ENCODE data around the gene ANTXR1.

ANTXR1 gene

DNA sequence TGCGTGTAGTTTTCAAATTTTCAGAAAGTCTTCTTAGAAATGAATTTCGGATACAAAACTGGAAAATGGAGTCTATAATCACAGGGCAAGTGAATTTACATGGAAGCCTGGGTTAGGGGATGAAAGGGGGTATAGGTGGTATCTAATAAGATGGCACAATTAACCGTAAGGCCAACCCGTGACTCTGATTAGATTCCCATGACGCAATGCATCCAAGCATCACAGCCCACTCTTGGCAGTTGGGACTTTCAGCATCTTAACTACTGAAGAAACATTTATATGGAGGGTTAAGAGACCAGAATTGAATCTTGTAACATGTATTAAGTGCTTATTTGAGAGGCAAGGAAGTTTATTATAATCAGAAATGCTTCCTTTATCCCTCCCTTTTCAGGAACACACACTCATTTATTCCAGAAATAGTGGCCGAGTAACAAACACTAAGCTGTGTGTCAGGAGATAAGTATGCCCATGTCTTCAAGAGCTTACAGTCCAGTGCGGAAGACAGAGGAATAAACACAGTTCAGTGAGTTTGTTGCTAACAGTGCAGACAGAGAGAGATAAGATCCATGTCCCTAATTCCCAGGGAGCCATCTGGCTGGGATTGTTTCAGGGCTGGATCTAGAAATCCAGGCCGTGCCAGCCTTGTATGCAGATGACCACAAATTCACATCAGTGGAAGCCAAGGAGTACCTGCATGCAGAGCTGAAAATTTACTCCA lies 151.2 kb downstream of the ANTXR1 start:
- Histone ChIP-seq H3K4me3 (ENCODE audit: low read depth, low read length) (no peak overlapping the region), H3K4me1 (ENCODE audit: control insufficient read depth, insufficient read depth, low read length) (peaks cover 17% of the 10 kb centered on the region), H3K36me3 (ENCODE audit: control insufficient read depth, insufficient read depth, low read length) (no peaks in the 10 kb centered on the region), H3K27me3 (ENCODE audit: control insufficient read depth, insufficient read depth, low read length) (no peaks in the 10 kb centered on the region), H3K9me3 (ENCODE audit: control insufficient read depth, insufficient read depth, low read length) (no peaks in the 10 kb centered on the region), H3K9ac (ENCODE audit: low read depth, low read length) (no peak overlapping the region)

DNA sequence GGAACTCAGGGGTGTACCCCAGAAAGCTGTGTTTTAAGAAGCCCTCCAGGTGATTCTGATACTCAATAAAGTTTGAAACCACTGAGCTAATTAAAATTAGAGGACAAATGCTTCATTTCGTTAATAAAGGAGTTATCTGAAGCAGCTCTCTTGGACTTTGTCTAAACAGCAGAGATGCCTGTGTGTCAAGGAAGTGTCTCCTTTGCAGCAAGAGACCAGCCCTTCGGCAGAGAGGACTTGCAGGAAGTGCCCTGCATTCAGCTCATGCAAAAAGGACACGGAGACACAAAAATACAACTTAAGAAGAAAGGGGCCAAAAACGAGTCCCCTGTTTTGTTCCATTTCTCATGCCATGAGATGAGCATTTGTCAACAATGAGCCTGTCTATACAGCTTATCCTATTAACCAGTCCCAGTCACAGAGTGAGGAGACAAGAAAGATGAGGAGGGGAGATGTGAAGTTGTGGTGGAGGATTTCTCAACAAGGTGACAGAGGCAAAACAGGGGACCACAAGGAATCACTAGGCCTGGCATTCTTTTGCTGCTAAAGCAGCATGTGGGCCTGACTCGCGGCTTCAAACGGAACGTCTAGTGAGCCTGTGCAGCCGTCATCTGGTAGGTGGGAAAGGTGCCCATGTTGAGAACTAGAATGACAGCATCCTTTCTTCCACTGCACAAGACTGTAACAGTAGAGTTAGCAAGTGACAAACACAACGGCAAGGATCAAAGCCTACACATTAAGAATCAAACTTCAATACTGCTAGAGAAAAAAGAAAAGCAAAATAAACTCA lies 152.3 kb downstream of the ANTXR1 start:
- H3K4me1 ChIP-seq (ENCODE audit: control insufficient read depth, insufficient read depth, low read length) = peaks cover 15% of the 10 kb centered on the region

DNA sequence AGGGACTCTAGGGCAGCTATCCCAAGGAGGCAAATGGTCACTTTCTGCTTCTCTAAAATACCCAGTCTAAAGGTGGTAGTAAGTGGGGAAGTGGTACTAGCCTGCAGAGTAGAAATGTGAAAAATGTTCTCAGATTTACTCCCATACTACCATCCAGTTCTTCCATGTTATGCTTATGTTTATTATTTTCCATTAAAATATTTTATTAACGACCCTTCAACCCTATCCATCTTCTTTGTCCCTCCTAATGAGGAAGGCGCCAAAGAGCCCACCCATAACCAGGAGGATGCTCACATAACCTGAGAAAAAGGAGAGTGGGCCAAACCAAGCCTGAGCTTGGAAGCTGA lies 153.5 kb downstream of the ANTXR1 start:
- Histone ChIP-seq H3K27me3 (ENCODE audit: control insufficient read depth, insufficient read depth, low read length) (no peaks in the 10 kb centered on the region), H3K4me1 (ENCODE audit: control insufficient read depth, insufficient read depth, low read length) (peaks cover 12% of the 10 kb centered on the region), H3K9me3 (ENCODE audit: control insufficient read depth, insufficient read depth, low read length) (no peaks in the 10 kb centered on the region), H3K4me3 (ENCODE audit: low read depth, low read length) (no peak overlapping the region), H3K9ac (ENCODE audit: low read depth, low read length) (no peak overlapping the region), H3K36me3 (ENCODE audit: control insufficient read depth, insufficient read depth, low read length) (no peaks in the 10 kb centered on the region)

More for the DNA sequence above, 152.3 kb downstream of the ANTXR1 start:
- Histone ChIP-seq H3K27me3 (ENCODE audit: control insufficient read depth, insufficient read depth, low read length) (no peaks in the 10 kb centered on the region), H3K9me3 (ENCODE audit: control insufficient read depth, insufficient read depth, low read length) (no peaks in the 10 kb centered on the region), H3K9ac (ENCODE audit: low read depth, low read length) (no peak overlapping the region), H3K4me3 (ENCODE audit: low read depth, low read length) (no peak overlapping the region), H3K36me3 (ENCODE audit: control insufficient read depth, insufficient read depth, low read length) (no peaks in the 10 kb centered on the region)

DNA sequence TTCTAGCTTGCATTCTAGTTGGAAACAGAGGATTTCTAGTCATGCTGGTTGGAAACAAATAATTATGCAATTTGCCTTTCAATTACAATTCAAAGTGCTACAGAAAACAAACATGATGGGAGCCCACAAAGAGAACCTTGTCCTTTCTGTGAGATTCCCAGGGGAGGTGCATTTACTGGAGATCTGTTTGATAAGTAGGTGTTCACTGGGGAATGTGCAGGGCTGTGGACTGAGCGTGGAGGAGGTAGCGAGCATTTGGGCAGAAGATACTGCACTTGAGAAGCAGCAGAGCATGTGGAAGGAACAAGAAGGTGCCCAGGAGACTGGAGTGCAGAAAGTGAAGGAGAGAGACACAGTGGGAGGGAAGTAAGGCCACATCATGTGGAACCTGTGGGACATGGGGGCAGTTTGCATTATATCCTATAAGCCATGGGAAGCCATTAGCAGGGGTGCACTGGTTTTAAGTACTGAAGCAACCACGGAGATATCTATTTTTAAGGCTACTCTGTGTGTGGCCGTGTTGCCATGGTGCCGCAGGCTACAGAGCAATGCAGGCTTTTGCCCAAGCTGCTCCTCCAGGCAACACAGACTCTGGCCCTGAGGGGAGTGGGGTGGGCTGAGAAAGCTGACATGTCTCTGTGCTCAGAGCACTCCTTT lies 154.0 kb downstream of the ANTXR1 start:
- Histone ChIP-seq H3K27me3 (ENCODE audit: control insufficient read depth, insufficient read depth, low read length) (no peaks in the 10 kb centered on the region), H3K4me3 (ENCODE audit: low read depth, low read length) (no peak overlapping the region), H3K9me3 (ENCODE audit: control insufficient read depth, insufficient read depth, low read length) (no peaks in the 10 kb centered on the region), H3K9ac (ENCODE audit: low read depth, low read length) (no peak overlapping the region), H3K36me3 (ENCODE audit: control insufficient read depth, insufficient read depth, low read length) (no peaks in the 10 kb centered on the region), H3K4me1 (ENCODE audit: control insufficient read depth, insufficient read depth, low read length) (peaks cover 12% of the 10 kb centered on the region)

DNA sequence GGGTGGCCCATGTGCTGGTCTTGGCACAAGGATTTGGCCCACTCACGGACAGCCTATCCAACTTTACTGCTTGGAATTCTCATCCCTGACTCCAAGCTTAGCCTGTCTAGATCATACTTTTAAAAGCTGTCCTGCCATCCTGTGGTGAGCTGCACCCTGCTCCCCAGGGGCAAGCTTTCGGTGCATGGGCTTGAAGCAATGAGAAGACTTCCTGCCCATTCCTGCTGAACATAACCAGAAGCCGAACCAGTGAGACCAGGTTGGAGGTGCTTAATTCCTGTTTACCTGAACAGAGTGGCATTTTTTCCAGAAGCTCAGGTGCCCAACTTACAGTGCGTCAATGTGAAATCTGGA lies 154.5 kb downstream of the ANTXR1 start:
- H3K4me1 ChIP-seq (ENCODE audit: control insufficient read depth, insufficient read depth, low read length) = peaks cover 7% of the 10 kb centered on the region
- H3K27me3 ChIP-seq (ENCODE audit: control insufficient read depth, insufficient read depth, low read length) = no peaks in the 10 kb centered on the region
- H3K36me3 ChIP-seq (ENCODE audit: control insufficient read depth, insufficient read depth, low read length) = no peaks in the 10 kb centered on the region
- H3K9ac ChIP-seq (ENCODE audit: low read depth, low read length) = no peak overlapping the region
- H3K4me3 ChIP-seq (ENCODE audit: low read depth, low read length) = no peak overlapping the region
- no peaks in the 10 kb centered on the region for H3K9me3 ChIP-seq (ENCODE audit: control insufficient read depth, insufficient read depth, low read length)

DNA sequence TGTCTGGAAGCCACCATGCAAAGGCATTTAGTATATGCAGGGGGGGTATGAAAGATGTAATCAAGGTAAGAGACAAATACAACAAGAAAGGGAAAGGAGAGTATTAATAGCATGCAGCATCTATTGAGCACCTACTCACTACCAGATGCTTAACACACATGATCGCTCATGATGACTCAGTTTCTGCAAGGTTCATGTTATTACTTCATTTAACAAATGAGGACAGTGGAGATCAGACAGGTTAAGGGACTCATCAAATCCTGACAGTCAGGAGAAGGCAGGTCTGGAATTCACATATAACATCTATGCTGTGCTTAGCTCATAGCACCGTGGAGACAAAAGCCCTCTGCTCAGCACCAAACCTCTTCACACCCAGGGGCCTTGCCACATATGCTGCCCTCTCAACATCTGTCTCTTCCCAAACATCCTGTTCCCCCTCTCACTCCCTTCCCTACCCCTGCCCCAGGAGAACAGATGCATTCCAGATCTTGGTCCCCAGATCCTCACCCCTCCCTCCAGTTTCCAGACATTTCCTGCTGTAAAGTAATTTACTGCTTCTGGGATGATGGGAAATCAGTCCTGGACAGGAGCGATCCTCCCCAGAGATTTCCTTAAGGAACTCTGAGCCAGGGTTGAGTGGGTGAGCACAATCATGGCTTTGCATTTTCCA lies 155.3 kb downstream of the ANTXR1 start:
- Histone ChIP-seq H3K9me3 (ENCODE audit: control insufficient read depth, insufficient read depth, low read length) (no peaks in the 10 kb centered on the region), H3K36me3 (ENCODE audit: control insufficient read depth, insufficient read depth, low read length) (no peaks in the 10 kb centered on the region), H3K4me3 (ENCODE audit: low read depth, low read length) (no peak overlapping the region), H3K9ac (ENCODE audit: low read depth, low read length) (no peak overlapping the region), H3K4me1 (ENCODE audit: control insufficient read depth, insufficient read depth, low read length) (peaks cover 4% of the 10 kb centered on the region), H3K27me3 (ENCODE audit: control insufficient read depth, insufficient read depth, low read length) (no peaks in the 10 kb centered on the region)

DNA sequence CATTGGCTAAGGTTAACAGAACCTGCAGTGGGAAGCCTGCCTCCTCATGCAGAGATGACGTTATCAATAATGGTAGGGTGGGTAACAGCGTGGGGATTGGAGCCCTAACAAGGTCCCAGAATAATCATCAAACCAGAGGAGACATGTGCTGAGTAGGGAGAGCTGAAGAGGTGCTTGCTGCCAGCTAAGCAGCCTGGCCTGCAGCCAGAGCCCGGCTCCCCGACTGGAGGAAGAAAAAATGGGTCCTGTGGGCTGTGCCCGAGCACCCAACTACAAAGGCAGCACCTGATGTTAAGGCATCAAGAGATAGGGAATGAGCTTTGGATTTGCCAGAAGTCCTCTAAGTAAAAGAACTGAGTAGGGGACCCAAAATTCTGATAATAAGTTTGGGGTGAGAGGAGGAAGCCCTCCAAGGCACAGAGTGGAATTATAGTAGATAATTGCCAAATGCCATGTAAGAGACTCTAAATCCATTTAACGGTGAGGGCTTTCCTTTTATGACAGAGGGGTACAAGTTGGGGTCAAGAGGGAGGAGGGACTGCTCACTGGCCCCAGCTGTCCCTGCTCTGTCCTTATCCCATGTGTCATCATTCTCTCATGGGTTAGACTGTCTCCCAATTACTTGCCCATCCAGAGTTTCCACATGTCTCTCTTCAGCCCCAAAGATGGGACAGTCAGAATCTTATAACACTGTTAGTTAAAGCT lies 156.1 kb downstream of the ANTXR1 start:
- Histone ChIP-seq H3K9ac (ENCODE audit: low read depth, low read length) (no peak overlapping the region), H3K36me3 (ENCODE audit: control insufficient read depth, insufficient read depth, low read length) (no peaks in the 10 kb centered on the region), H3K4me3 (ENCODE audit: low read depth, low read length) (no peak overlapping the region), H3K9me3 (ENCODE audit: control insufficient read depth, insufficient read depth, low read length) (no peaks in the 10 kb centered on the region), H3K4me1 (ENCODE audit: control insufficient read depth, insufficient read depth, low read length) (no peaks in the 10 kb centered on the region), H3K27me3 (ENCODE audit: control insufficient read depth, insufficient read depth, low read length) (no peaks in the 10 kb centered on the region)

DNA sequence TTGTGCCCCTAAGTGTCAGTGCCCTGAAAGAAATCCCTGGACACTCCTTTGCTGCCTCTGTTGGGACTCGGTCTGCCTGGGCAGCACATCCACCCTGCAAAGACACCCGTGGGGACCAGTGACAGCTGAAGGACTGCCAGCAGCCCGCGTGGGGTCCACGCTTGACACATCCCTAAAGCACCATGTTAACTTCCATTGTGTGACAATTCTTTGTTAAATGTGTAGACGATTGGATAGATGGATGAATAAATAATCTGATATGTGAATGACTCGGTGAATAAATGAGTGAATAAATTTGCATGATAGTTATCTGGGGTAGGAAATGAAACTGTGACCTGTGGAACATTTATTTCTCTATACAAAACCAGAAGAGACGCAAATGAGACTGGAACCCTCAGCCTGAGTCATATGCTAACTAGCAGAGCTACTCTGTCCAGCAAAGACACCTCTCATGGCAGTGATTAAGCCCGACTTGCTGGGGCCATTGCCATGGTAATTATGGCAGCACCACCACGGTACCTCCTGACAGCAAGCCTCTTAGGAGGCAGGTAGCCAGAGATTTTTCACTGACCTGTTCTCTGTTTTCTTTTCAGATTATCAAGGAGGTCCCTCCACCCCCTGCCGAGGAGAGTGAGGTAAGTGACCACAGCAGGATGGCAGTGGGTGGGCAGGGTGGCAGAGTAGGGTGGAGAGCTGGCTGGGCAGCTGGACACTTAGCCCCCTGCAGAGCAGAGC lies 156.8 kb downstream of the ANTXR1 start:
- H3K36me3 ChIP-seq (ENCODE audit: control insufficient read depth, insufficient read depth, low read length) = no peaks in the 10 kb centered on the region
- H3K9me3 ChIP-seq (ENCODE audit: control insufficient read depth, insufficient read depth, low read length) = no peaks in the 10 kb centered on the region
- no peak overlapping the region for H3K9ac ChIP-seq (ENCODE audit: low read depth, low read length)
- no peak overlapping the region for H3K4me3 ChIP-seq (ENCODE audit: low read depth, low read length)
- H3K27me3 ChIP-seq (ENCODE audit: control insufficient read depth, insufficient read depth, low read length) = no peaks in the 10 kb centered on the region
- no peaks in the 10 kb centered on the region for H3K4me1 ChIP-seq (ENCODE audit: control insufficient read depth, insufficient read depth, low read length)

DNA sequence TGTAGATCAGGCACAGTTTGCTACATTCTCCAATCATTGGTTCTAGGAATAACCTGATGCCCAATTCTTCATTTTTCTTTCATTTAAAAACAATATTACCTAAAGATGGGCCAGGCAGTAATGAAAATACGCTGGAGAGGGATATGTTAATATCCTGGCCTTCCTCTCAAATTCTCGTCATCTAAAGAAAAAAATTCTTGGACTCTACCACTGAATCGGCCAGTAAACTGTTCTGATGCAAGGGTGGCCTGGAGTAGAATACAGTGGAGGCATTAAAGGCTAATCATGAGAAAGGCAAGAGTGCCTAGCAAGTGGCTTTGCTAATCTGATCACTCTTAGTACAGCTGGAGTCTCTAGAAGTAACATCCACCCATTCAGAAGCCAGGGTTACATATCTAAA lies 157.7 kb downstream of the ANTXR1 start:
- Histone ChIP-seq H3K4me1 (ENCODE audit: control insufficient read depth, insufficient read depth, low read length) (no peaks in the 10 kb centered on the region), H3K9ac (ENCODE audit: low read depth, low read length) (no peak overlapping the region), H3K4me3 (ENCODE audit: low read depth, low read length) (no peak overlapping the region), H3K9me3 (ENCODE audit: control insufficient read depth, insufficient read depth, low read length) (no peaks in the 10 kb centered on the region), H3K36me3 (ENCODE audit: control insufficient read depth, insufficient read depth, low read length) (no peaks in the 10 kb centered on the region), H3K27me3 (ENCODE audit: control insufficient read depth, insufficient read depth, low read length) (no peaks in the 10 kb centered on the region)

DNA sequence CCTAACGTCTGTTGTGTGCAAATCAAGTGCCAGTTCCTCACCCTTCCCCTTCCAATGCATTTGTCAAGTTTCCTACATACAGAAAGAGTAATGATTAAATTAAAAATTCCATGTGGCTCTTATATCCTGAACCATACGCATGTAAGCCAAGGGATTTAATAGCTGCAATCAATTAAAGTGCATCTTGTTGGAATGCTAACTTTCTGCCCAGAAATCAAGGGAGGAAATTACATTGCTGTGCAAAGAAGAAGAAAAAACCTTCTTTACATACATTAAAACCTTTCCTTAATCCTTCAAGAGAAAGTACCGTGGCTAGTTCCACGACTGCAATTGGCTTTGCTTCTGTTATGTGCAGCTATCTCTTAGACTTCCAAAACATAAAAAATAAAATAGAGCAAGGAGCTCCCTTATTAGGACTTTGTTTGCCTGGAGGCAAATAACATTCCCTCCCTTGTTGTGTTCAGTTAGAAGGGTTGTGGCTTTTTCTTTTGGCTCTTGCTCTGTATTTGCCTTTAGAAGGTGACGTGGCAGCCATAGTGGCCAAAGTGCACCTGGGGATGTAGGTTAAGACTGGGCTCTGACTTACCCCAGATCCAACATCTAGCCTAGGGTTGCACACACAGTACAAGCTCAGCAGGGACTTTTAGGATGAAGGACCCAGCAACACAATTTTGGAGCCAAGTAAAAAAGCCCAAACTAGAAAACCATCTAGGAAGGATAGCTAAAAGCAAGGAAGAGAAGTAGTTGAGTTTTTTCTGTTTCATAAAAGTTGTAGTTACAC lies 158.3 kb downstream of the ANTXR1 start:
- Histone ChIP-seq H3K4me1 (ENCODE audit: control insufficient read depth, insufficient read depth, low read length) (no peaks in the 10 kb centered on the region), H3K27me3 (ENCODE audit: control insufficient read depth, insufficient read depth, low read length) (no peaks in the 10 kb centered on the region), H3K36me3 (ENCODE audit: control insufficient read depth, insufficient read depth, low read length) (no peaks in the 10 kb centered on the region), H3K9me3 (ENCODE audit: control insufficient read depth, insufficient read depth, low read length) (no peaks in the 10 kb centered on the region), H3K9ac (ENCODE audit: low read depth, low read length) (no peak overlapping the region), H3K4me3 (ENCODE audit: low read depth, low read length) (no peak overlapping the region)

Measured in iPS-15b (cell line).